ENCODE measurements around the gene AQP9. TPM values are rescaled to one million over a fixed set of nuclear protein-coding genes. Genes with fewer than 3 reads are reported as not detected.

Gene AQP9
- polyA plus RNA-seq, 1 experiment, result not detected

GRCh38 chr15:58114812-58115211 is 23.4 kb upstream of the AQP9 start:
- ChIA-PET POLR2A (no interaction called here), CTCF (no interaction called here)
- Histone ChIP-seq H3K27me3 (ENCODE audit: control insufficient read depth, insufficient read depth, low read length) (peaks cover 3% of the 10 kb centered on the region), H3K9me3 (ENCODE audit: control insufficient read depth, insufficient read depth, low read length) (no peaks in the 10 kb centered on the region), H3K4me3 (ENCODE audit: low read depth, low read length) (no peak overlapping the region), H3K27ac (ENCODE audit: low read depth, low read length) (no peak overlapping the region)
- TF ChIP-seq CTCF (IDR thresholded peaks at IDR 0.05; ENCODE audit: low read depth, low read length), result no peak
- no peak for DNase-seq (ENCODE audit: low read depth, low spot score)

GRCh38 chr15:58115692-58116091 is 22.5 kb upstream of the AQP9 start:
- no peak overlapping the region for H3K4me3 ChIP-seq (ENCODE audit: low read depth, low read length)
- POLR2A ChIA-PET, result no interaction called here

GRCh38 chr15:58117619-58118018 is 20.6 kb upstream of the AQP9 start:
- POLR2A ChIA-PET, result no interaction called here
- no peak for TF ChIP-seq CTCF (IDR thresholded peaks at IDR 0.05; ENCODE audit: low read depth, low read length)
- H3K9me3 ChIP-seq (ENCODE audit: control insufficient read depth, insufficient read depth, low read length), result no peaks in the 10 kb centered on the region
- peaks cover 3% of the 10 kb centered on the region for H3K27me3 ChIP-seq (ENCODE audit: control insufficient read depth, insufficient read depth, low read length)
- no peak overlapping the region for H3K27ac ChIP-seq (ENCODE audit: low read depth, low read length)
- no peak for DNase-seq (ENCODE audit: low read depth, low spot score)
- no peak overlapping the region for H3K4me3 ChIP-seq (ENCODE audit: low read depth, low read length)
- CTCF ChIA-PET, result interaction anchor here (1.0 kb wide), 1 partner anchor 65 kb away, joined by 3 read pairs; no protein-coding TSS in a partner anchor

More at GRCh38 chr15:58115692-58116091, 22.5 kb upstream of the AQP9 start:
- no peak for DNase-seq (ENCODE audit: low read depth, low spot score)
- CTCF ChIA-PET, result no interaction called here
- peak; percentile 24; the same call in 1 of the 2 replicates for TF ChIP-seq CTCF (IDR thresholded peaks at IDR 0.05; ENCODE audit: low read depth, low read length)
- peaks cover 3% of the 10 kb centered on the region for H3K27me3 ChIP-seq (ENCODE audit: control insufficient read depth, insufficient read depth, low read length)
- no peaks in the 10 kb centered on the region for H3K9me3 ChIP-seq (ENCODE audit: control insufficient read depth, insufficient read depth, low read length)
- no peak overlapping the region for H3K27ac ChIP-seq (ENCODE audit: low read depth, low read length)

- ChIA-PET CTCF (interaction anchor here (1.0 kb wide), 1 partner anchor 64 kb away, joined by 3 read pairs; no protein-coding TSS in a partner anchor), POLR2A (no interaction called here)
- Histone ChIP-seq H3K9me3 (ENCODE audit: control insufficient read depth, insufficient read depth, low read length) (no peaks in the 10 kb centered on the region), H3K27me3 (ENCODE audit: control insufficient read depth, insufficient read depth, low read length) (peaks cover 3% of the 10 kb centered on the region), H3K27ac (ENCODE audit: low read depth, low read length) (no peak overlapping the region), H3K4me3 (ENCODE audit: low read depth, low read length) (no peak overlapping the region)
- DNase-seq (ENCODE audit: low read depth, low spot score), result no peak
- TF ChIP-seq CTCF (IDR thresholded peaks at IDR 0.05; ENCODE audit: low read depth, low read length), result no peak
Observed at GRCh38 chr15:58118272-58118671, 19.9 kb upstream of the AQP9 start.

- DNase-seq (ENCODE audit: low read depth, low spot score), result no peak
- Histone ChIP-seq H3K27ac (ENCODE audit: low read depth, low read length) (no peak overlapping the region), H3K9me3 (ENCODE audit: control insufficient read depth, insufficient read depth, low read length) (no peaks in the 10 kb centered on the region), H3K27me3 (ENCODE audit: control insufficient read depth, insufficient read depth, low read length) (peaks cover 3% of the 10 kb centered on the region), H3K4me3 (ENCODE audit: low read depth, low read length) (no peak overlapping the region)
- POLR2A ChIA-PET, result no interaction called here
- CTCF ChIA-PET, result no interaction called here
- no peak for TF ChIP-seq CTCF (IDR thresholded peaks at IDR 0.05; ENCODE audit: low read depth, low read length)
Observed at GRCh38 chr15:58119016-58119415, 19.2 kb upstream of the AQP9 start.

Data from AG04450 (cell line).